DMS53 treated with DMSO at 0.1 percent for 48 hours (cell line): ENCODE measurements around the gene GADD45A.

Source experiments
- DNase-seq: peaks from one replicate; lab custom pipeline; 2025; ENCODE audit not compliant: unreplicated experiment; lab: John Stamatoyannopoulos, UW

Gene GADD45A

DNA sequence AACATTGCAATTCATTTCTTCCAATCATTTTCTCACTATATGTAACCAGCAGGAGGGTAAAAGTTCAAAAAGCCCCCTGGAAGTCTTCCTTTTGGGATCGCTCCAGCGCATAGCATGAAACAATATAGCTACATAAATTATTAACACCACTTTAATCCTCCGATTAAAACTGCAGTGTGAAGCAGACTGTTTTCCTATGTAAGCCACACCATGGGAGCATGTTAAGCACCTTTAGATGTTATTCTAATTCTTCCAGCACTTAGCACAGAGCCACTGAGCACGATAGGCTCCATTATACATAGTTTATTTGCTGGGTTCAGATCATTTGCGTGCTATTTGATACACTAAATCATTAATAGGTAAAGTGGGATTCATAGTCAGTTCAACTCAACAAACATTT, 18.4 kb upstream of the GADD45A start:
- no peak for DNase-seq

DNA sequence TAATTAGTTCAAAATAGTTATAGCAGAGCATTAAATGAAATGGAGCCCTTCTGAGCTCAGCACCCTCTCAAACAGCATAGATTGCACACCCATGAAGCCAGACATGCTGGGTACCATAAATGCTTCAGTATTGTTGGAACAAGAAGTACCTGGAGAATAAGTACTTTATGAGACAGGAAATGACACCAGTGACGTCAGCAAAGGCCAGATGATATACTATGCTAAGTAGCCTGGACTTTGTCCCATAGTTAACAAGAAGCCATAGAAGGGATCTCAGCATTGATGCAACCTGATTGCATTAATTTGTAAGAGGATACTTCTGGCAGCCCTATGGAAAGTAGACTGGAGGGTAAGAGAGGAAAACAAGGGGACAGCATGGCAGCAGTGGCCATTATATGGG, 16.3 kb upstream of the GADD45A start:
- DNase-seq: peak; percentile 99

DNA sequence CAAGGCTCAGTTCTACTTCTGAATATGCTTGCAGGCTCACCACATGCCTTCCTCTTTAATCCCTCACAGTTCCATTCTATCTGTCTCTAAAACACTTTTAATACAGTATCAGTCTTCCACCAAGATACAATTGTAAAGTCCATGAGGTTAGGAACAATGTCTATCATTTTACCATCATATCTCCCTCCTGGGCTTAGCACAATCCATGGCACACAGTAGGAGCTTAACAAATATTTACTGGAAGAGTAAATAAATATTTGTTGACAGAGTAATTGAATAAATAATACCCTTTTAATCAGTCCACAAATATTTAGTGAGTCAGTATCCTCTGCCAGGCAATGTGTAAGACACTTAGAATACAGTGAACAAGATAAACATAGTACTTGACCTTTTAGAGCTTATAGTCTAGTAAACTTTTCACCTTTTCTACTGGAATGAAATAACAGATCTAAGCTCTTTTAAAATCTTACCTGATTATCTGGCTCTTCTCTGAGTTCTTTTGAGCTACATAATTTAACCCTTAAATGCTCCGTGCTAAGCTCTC, 12.7 kb upstream of the GADD45A start:
- peak; percentile 95 for DNase-seq

DNA sequence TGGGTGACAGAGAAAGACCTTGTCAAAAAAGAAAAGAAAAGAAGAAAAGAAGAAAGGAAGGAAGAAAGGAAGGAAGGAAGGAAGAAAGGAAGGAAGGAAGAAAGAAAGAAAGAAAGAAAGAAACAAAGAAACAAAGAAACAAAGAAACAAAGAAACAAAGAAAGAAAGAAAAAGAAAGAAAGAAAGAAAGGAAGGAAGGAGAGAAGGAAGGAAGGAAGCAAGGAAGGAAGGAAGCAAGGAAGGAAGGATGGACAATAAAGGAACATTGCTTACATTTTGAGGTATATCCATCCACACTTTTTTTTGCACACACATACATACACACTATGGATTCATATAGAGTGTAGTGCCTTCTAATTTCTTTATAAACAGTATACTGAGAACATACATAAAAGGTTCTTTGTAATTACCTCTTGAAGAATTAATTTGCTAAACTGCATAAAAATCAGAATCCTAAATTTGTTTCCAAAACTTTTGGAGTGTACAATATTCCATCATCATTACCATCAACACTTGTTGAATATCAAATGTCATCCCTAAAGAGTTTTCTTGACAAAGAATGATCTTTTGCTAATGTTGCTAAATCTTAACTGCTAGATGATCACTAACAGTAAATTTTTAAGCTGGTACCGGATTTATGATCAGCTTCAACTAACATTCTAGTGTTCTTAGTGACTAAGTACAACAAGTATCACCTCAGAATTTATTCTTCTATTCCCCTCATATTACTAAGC, 11.4 kb upstream of the GADD45A start:
- DNase-seq: no peak

DNA sequence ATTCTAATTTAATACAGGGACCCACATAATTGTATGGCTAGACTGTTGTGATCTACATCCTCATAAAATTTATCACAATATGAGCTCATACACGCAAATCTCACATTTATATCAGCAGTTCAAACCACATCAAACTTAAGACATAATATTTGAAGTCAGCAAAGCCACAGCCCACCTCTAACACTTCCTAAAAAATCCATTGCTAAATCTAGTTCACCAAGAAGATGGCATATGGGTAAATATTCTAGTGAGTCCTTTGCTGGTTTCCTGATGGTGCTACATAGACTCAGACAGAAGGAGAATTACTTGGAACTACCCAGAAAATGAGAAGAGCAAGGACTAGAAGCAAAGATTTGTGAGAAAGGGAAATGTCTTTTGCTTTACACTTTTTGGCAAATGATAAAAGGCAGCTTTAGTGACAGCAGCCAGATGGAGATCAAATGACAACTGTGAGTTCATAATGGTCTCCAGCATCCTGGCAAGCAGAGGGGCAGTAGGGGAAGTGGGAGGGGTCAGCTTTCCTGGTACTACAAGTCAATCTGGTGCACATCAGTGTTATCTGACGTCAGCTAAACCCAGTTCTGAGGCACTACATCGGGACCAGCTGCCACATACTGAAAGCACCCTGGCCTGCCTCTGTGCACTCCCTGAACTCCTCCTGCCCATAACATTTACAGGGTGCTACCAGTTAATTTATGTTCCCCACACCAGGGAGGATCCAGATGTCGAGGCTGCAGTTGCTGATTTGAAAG, 10.6 kb upstream of the GADD45A start:
- DNase-seq: peak; percentile 99

DNA sequence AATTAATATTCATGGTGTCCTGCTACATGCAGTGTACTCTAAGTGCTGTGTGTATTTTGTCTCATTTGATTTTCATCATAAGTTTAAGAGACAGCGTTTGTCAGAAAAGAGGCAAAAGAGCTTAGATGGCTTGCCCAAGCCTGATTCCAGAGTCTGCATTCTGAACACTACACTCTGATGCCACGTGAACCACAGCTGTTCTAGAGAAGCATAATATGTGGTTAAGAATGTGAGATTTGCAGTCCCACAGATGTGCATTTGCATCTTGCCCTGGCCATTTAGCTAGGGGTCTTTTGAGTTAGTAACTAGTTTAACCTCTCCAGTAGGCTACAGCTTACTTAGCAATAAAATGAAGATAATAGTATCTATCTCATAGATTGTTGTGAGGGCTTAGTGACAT, 9.2 kb upstream of the GADD45A start:
- no peak for DNase-seq

DNA sequence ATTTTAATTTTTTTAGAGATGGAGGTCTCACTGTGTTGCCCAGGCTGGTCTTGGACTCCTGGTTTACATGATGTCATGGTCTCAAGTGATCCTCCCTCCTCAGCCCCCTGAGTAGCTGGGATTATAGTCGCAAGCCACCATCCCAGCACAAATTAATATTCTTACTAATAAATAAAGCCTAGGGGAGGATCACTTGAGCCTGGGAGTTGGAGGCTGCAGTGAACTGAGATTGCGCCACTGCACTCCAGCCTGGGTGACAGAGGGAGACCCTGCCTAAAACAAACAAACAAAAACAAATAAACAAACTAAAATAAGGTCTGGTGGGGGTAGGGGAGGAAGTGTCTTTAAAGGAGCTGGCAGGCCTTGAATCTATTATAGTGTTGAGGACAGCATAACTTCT, 8.7 kb upstream of the GADD45A start:
- DNase-seq: no peak

DNA sequence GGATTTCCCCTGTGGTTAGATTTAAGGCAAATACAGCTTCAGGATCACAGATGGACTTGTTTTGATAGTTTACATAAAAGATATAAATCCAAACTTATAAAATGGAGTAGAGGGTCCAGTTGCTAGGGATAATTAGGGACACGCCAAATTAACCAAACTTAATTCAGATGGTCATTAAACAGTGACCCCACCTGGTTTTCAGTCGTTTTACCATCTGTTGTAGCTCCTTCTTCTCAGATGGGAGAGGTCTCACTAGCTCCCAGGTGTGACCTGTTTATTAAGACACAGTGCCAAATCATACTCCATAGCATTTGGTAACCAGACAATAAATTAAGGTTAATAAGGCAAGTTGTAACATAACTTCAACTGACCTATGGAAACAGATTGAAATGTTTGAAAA, 8.1 kb upstream of the GADD45A start:
- DNase-seq: no peak

DNA sequence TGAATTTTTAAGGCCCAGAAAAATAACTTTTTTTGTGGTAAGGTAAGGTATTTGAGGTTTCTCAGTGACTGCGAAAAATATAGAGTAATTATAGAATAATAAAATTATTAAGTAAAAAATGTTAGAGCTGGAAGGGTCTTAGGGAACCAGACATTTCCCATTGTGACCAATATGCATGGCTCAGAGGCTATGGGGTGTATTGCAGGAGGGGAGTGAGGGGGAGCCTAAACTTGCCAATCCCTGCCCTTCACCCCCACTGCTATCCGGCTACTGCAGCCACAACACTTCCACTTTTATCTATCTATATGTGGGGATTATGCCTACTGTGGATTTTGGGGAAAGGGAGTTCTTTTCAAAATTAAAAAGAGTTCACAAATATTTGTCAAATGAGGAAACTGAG, 7.6 kb upstream of the GADD45A start:
- no peak for DNase-seq

DNA sequence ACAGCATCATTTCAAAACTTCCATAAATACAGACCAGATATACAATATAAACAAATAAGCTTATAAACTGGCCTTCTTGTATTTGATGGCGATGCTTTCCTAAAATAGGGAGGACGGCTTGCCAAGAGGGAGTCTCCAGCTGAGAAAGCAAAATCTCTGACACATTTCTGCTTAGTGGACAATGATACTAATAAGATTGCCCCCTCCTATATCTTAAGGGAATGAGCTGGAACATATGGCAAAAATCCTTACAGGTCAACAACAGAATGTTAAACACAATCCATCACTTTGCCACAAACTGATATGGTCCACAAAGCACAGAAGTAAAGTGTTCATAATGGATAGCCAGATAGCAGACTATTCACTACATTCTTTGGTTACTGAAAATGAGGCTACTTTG, 7.1 kb upstream of the GADD45A start:
- no peak for DNase-seq

DNA sequence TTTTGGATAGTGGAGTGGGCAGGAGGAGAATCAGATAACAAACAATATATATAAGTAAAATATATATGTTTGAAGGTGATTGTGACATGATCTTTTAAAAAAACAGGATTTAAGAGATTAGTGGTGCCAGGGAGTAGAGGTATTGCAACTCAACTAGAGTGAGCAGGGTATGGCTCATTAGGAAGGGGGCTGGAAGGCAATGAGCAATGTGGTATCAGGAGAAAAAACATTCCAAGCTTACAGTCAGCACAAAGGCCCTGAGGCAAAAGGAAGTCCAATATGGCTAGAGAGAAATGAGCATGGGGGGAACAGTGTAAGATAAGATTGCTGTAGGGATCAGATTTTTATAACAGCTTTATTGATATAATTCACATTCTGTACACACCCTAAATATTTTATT, 5.3 kb upstream of the GADD45A start:
- DNase-seq: no peak

DNA sequence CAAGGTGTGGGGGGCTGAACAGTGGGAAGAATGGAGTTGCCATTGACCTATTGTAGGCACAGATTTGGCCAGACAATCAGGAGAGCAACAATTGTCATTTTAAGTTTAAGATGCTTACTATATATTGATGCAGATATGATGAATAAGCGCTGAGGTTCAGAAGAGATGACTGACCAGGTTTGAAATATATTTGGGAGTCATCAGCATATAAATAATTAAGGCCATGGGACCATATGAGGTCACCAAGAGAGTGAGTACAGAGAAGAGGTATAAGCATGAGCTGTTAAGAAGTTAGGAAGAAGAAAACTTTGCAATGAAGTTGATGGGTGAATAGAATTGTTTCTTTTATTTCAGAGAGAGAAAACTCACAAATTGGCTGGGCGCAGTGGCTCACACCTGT, 4.5 kb upstream of the GADD45A start:
- no peak for DNase-seq

DNA sequence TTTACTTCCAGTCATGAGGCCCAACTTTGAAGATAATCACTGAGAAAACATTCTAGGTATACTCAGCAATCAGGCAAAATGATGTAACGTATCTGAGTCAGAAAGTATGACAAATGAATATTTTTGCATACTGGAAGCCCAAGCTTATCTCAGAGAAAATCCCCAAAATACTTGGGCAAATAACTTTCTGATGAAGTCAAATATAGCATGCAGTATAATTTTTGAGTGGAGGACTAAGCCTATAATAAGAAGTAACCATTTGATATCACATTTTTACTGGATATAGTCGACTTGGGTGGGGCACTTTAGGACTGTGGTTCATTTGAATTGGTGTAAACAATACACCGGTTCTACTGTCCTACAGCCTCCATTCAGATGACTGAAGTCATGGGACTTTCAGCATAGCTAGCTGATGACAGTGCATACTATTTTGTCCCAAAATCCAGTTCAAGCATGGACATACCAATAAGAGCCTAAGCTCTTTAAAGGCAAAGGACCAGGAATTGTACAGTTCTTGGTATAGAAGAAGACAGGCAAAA, 2.3 kb upstream of the GADD45A start:
- DNase-seq: peak; percentile 77

DNA sequence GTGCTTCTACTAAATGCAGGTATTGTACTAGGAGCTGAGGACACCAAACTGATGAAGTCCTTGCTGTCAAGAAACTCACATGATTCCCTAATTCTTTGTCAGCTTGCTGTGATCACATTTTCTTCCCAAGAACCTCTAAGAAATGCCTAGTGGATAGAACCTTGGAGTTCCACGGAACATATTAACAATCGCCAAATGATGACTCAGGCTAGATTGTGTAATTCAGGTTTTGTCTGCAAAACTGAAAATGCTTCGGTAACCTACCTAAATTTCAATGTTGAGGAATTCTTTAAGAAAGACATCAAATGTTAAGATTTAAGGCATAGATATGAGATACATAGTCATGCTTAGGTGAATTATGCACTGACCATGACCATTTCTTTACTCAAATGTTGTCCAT, 1.7 kb upstream of the GADD45A start:
- no peak for DNase-seq

DNA sequence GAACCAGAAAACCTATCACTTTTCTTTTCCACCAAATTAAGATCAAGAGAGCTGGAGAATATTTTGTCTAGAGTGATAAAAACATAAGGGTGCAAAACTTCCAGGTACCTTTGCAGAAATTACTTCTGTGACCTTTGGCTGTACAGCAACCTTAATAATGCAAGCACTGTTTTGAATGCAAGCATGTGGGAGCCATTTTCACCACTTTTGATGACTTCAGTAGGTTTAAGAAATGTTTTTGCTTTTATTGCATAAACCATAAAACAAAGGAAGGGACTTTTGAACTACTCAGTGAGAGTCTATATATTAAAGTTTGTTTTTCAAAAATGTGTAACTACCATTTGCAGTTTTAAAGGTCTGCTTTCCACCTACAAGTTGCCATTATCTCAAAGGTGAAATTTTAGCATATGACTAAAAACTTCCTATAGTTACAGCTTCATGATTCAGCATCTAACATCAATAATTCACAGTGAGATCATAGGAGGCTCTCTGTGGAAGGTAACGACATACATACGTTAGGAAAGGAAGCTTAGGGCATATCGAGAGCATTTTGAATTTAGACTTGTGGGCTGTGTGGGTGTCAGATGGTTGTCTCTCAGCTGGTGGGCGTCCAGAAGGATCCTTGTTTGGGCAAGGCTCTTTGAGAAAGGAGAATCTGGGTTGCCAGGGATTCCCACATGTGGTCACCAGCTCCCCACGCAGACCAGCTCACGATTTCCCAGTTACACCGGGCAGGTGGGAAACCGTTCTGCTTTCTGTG, 1.1 kb upstream of the GADD45A start:
- DNase-seq: no peak

DNA sequence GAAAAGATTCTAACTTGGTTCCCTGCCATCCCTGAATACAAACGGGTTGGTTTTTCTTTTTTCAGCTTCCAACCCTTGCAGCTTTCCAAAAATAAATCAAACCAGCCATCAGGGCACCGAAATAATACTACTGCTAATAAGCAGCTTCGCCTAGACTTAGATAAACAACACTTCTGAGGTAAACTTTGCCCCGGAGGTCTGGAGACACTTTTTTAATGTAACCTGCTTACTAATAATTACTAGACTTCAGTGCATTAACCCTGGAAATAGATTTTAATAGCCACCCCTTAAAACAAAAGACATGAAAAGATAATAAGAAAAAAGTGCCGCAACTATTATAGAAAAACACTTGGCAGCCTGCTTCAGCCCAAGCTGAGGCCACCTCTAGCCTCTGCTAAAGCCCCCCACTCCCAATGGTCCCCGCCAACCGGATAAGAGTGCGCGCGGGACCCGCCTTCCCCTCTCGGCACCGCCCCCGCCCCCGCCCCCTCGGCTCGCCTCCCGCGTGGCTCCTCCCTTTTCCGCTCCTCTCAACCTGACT, 405 bp upstream of the GADD45A start:
- DNase-seq: no peak

DNA sequence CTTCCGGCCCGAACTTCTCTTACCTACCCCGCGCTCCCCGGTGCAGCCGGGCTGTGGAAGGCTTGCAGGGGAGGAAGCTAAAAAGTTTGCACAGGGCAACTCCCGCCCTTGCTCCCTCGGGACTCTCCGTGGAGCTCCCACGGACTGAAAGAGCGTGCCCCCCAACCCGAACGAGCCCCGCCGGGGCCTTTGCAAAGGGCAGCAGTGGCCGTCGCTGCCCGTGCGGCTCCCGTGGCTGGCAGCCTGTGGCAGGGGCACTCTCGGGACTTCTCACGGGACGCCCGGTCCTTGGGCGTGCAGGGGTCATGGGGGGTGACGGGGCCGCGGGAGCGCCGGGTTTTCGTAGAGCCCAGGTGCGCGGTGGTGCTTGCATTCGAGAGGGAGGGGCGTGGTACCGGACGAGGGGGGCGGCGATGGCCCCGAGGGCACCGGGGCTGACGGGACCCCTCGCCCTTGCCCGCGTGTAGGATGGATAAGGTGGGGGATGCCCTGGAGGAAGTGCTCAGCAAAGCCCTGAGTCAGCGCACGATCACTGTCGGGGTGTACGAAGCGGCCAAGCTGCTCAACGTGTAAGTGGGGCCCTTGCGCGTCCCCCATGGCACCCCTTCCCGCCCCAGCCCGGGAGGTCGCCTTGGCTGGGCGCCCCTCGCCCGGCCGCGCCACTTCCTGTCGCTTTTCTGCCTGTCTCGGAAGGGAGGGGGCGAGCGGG, 711 bp downstream of the GADD45A start:
- peak; percentile 30 for DNase-seq

DNA sequence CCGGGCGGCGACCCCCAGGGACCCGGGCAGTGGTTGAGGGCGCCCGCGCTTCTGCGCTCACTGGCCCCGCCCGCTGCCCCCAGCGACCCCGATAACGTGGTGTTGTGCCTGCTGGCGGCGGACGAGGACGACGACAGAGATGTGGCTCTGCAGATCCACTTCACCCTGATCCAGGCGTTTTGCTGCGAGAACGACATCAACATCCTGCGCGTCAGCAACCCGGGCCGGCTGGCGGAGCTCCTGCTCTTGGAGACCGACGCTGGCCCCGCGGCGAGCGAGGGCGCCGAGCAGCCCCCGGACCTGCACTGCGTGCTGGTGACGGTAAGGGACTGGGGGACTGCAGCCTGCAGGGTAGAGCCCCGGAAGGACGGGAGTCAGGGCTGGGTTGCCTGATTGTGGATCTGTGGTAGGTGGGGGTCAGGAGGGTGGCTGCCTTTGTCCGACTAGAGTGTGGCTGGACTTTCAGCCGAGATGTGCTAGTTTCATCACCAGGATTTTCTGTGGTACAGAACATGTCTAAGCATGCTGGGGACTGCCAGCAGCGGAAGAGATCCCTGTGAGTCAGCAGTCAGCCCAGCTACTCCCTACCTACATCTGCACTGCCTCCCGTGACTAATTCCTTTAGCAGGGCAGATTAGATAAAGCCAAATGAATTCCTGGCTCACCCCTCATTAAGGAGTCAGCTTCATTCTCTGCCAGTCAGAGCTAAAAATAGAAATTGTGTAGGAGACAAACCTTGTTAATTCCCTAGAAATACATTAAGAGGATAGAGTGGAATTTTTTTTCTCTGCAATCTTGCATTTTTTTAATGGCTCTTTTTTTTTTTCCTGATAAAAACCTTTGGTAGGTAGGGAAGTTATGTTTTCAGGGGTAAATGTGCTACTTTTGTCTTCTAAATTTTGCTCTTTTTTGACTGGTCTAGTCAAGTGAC, 1.5 kb downstream of the GADD45A start:
- DNase-seq: peak; percentile 95

DNA sequence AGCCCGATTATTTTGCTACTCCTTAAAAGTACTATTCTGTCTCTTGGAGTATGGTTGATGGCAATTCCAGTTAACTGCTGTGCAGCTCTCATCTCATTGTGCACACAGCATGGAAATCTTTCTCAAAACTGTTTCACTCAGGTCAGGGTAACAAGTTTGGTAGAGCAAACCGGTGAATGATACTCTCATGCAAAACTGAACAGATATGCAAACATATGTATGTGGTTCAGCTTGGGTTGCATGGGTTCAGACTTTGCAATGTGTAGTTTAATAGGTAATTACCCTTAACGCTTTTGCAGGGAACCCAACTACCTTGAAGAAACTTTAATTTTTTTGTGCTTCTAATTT, 2.2 kb downstream of the GADD45A start:
- no peak for DNase-seq

DNA sequence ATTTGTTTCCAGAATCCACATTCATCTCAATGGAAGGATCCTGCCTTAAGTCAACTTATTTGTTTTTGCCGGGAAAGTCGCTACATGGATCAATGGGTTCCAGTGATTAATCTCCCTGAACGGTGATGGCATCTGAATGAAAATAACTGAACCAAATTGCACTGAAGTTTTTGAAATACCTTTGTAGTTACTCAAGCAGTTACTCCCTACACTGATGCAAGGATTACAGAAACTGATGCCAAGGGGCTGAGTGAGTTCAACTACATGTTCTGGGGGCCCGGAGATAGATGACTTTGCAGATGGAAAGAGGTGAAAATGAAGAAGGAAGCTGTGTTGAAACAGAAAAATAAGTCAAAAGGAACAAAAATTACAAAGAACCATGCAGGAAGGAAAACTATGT, 2.6 kb downstream of the GADD45A start:
- no peak for DNase-seq
